Measurements from ENCODE around the gene GPN1.

The GPN1 gene

GRCh38 chr2:27690052-27690451 lies 61.2 kb downstream of the GPN1 start:
- H3K27me3 ChIP-seq (replicated peaks; ENCODE audit: insufficient read depth, low read length) = no peaks in the 10 kb centered on the region
- H3K4me3 ChIP-seq (ENCODE audit: low read length) = no peak overlapping the region
- no peaks in the 10 kb centered on the region for H3K4me1 ChIP-seq (ENCODE audit: low read length)
- H3K4me2 ChIP-seq (ENCODE audit: low read depth, low read length) = no peak overlapping the region
- H3K79me2 ChIP-seq (ENCODE audit: low read length) = no peaks in the 10 kb centered on the region
- no peaks in the 10 kb centered on the region for H3K9me2 ChIP-seq (replicated peaks; ENCODE audit: insufficient read depth, low read length)
- DNase-seq = no peak
- no peak overlapping the region for H3K27ac ChIP-seq (ENCODE audit: low read length)
- no peak for TF ChIP-seq EZH2phosphoT487 (IDR thresholded peaks at IDR 0.05; ENCODE audit: low read length)
- no peak for TF ChIP-seq CTCF (IDR thresholded peaks at IDR 0.05; ENCODE audit: low read length)
- no peak for TF ChIP-seq EZH2 (optimal IDR thresholded peaks at IDR 0.05; ENCODE audit: low read depth, low read length)
- no peaks in the 10 kb centered on the region for H3K9me3 ChIP-seq (replicated peaks; ENCODE audit: insufficient read depth, low read length)
- no peaks in the 10 kb centered on the region for H3F3A ChIP-seq (ENCODE audit: insufficient read depth, low read length)
- no peak overlapping the region for H3K9ac ChIP-seq (ENCODE audit: low read length)
- no peak overlapping the region for H2AFZ ChIP-seq (ENCODE audit: low read length)
- peaks cover 2% of the 10 kb centered on the region; the same call in 1 of the 2 replicates for H3K36me3 ChIP-seq (replicated peaks; ENCODE audit: insufficient read depth, low read length)
- no peaks in the 10 kb centered on the region for H4K20me1 ChIP-seq (ENCODE audit: insufficient read depth, low read length)

- no peak overlapping the region for H3K4me3 ChIP-seq (ENCODE audit: low read length)
- H3K27me3 ChIP-seq (replicated peaks; ENCODE audit: insufficient read depth, low read length) = no peaks in the 10 kb centered on the region
- H3K4me2 ChIP-seq (ENCODE audit: low read depth, low read length) = no peak overlapping the region
- no peak for TF ChIP-seq CTCF (IDR thresholded peaks at IDR 0.05; ENCODE audit: low read length)
- TF ChIP-seq EZH2phosphoT487 (IDR thresholded peaks at IDR 0.05; ENCODE audit: low read length) = no peak
- no peak for TF ChIP-seq EZH2 (optimal IDR thresholded peaks at IDR 0.05; ENCODE audit: low read depth, low read length)
- H3F3A ChIP-seq (ENCODE audit: insufficient read depth, low read length) = no peaks in the 10 kb centered on the region
- H2AFZ ChIP-seq (ENCODE audit: low read length) = no peak overlapping the region
- H3K9ac ChIP-seq (ENCODE audit: low read length) = no peak overlapping the region
- H3K4me1 ChIP-seq (ENCODE audit: low read length) = no peaks in the 10 kb centered on the region
- no peaks in the 10 kb centered on the region for H3K36me3 ChIP-seq (replicated peaks; ENCODE audit: insufficient read depth, low read length)
- H3K79me2 ChIP-seq (ENCODE audit: low read length) = no peaks in the 10 kb centered on the region
- no peaks in the 10 kb centered on the region for H4K20me1 ChIP-seq (ENCODE audit: insufficient read depth, low read length)
- no peaks in the 10 kb centered on the region for H3K9me2 ChIP-seq (replicated peaks; ENCODE audit: insufficient read depth, low read length)
- no peaks in the 10 kb centered on the region for H3K9me3 ChIP-seq (replicated peaks; ENCODE audit: insufficient read depth, low read length)
- DNase-seq = no peak
- H3K27ac ChIP-seq (ENCODE audit: low read length) = no peak overlapping the region
Measured at GRCh38 chr2:27697660-27698059, 68.8 kb downstream of the GPN1 start.
